Measurements from ENCODE around the gene ABR.
"Not testable (repeated sequence)": the region's sequence is repeated elsewhere in the genome, so short reads cannot be mapped to it uniquely, and the experiment has no call there.

The ABR gene

GRCh38 chr17:983921-984320, 195.9 kb downstream of the ABR start:
- no peak for DNase-seq (ENCODE audit: low read depth, low spot score)

DNA sequence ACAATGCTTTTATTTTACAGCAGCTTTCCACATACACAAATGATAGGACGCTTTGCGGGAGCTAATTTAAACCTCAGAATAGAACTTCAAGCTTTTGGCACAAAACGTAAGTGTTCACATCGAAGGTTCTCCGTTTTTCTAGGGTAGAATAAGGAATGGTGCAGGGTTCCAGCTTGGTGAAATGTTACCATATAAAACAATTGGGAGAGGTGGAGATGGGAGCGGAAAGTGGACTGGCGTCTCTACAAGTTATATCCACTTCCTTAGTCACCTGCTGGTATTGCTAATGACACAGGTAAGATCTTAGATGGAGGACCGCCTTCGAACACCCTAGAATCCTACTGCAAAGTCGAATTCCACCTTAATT, 198.5 kb downstream of the ABR start:
- no peak for DNase-seq (ENCODE audit: low read depth, low spot score)

DNA sequence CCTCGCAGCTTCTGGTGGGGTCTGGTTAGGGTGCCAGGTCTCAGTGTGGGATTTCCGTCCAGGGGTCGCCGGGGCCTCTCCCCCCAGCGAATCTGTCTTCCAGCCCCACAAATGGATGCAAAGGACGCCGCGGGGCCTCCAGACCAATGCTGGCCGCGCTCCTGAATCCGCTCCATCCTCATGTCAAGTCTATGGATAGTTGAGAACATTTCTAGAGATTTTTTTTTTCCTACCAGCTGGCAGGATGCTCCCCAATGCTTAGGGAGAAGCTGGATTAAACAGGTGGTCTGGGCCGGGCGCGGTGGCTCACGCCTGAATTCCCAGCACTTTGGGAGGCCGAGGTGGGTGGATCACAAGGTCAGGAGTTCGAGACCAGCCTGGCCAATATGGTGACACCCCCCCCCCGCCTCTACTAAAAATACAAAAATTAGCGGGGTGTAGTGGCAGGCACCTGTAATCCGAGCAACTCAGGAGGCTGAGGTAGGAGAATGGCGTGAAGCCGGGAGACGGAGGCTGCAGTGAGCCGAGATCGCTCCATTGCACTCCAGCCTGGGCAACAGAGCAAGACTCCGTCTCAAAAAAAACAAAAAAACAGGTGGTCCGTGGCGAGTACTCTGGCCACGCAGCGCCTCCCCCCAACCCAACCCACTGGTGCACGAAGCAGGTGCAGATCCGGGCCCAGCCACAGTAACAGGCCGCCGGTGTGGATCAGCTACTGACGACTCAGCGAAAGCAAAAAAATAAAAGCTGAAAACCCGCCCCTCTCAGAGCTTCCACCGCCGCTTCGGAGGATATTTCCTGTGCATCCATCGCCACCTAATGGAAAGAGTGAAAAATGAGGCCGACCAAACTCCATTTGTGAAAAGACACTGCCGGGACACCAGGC, 199.1 kb downstream of the ABR start:
- DNase-seq (ENCODE audit: low read depth, low spot score): no peak

- DNase-seq (ENCODE audit: low read depth, low spot score): no peak
Observed at GRCh38 chr17:979539-980405, 200.0 kb downstream of the ABR start, which contains the start of gene NXN. NXN (minus strand) TSS chr17:979776.

DNA sequence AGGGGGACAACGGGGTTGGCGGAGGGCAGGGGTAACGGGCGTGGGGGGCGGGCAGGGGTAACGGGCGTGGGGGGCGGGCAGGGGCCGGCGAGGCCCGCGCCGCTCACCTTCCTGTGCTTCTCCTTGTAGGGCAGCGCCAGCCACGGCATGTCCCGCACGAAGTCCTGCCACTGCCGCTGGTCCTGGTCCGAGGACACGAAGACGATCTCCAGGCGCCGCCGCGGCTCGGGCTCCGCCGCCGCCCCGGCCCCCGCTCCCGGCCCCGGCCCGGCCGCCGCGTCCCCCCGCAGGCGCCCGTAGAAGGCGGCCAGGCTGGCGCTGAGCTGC, 200.6 kb downstream of the ABR start:
- DNase-seq (ENCODE audit: low read depth, low spot score): no peak

- no peak for DNase-seq (ENCODE audit: low read depth, low spot score)
Observed at GRCh38 chr17:978103-979093, 201.4 kb downstream of the ABR start.

DNA sequence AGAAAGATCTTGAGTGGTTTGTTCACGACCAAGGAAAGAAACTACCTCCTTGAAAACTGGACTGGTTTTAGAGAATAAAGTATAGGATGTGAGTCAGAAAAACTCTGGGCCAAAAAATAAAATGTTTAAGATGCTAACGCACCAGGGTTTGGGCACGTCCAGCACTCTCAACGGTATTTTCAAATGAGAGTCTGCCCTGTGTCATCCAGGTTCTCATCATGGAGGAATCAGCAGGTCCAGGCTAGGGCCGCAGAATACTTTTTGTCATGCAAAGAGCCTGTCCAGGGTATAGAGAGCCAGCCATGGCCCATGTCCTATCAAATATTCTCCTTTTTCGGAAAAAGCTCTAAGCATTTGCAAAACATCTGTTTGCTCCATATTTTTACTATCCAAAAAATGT, 202.6 kb downstream of the ABR start:
- DNase-seq (ENCODE audit: low read depth, low spot score): no peak

DNA sequence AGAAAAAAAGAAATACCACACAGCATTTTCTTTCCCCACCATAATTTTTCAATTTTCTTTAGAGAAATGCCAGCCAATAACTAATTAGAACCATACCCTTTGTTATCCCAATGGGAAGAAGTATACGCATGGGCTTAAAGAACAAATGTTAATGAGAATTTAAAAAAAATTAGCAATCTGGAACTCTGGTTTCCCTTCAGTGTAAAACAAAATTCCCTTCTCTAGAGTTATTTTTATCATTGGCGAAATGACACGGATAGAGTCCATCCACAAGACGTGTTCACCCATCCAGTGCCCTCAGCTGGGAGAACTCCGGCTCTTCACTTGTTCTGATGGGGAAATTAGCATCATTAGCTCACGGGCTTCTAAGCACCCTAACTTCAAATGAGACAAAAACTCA, 203.5 kb downstream of the ABR start:
- no peak for DNase-seq (ENCODE audit: low read depth, low spot score)

DNA sequence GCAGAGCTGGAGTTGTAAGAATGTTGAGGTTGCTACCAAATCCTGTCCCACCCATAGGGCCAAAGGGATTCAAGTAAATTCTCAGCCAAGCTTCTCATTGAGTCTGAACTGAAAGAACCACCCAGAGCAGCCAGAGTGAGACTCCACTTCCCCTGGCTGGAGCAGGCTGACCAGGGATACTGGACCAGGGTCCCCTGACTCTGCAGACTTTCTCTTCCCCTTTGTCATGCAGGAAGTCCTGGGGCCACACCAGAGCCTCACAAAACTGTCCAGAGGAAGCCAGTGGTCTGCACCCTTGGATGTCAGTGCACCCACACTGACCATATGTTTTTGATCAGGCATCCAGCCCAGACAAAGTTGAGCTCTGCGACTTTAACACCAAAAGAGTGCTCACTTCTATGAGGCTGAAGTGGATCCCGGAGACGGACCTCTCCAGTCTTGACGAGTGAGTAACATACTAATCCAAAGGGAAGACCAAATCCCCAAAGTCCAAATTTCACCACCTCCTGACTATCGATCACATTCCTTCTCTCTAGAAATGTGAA, 204.3 kb downstream of the ABR start:
- no peak for DNase-seq (ENCODE audit: low read depth, low spot score)

GRCh38 chr17:974778-975177, 205.0 kb downstream of the ABR start:
- not testable (repeated sequence) for DNase-seq (ENCODE audit: low read depth, low spot score)

- no peak for DNase-seq (ENCODE audit: low read depth, low spot score)
Observed at GRCh38 chr17:973053-973452, 206.7 kb downstream of the ABR start.

GRCh38 chr17:971861-972260, 207.9 kb downstream of the ABR start:
- not testable (repeated sequence) for DNase-seq (ENCODE audit: low read depth, low spot score)

DNA sequence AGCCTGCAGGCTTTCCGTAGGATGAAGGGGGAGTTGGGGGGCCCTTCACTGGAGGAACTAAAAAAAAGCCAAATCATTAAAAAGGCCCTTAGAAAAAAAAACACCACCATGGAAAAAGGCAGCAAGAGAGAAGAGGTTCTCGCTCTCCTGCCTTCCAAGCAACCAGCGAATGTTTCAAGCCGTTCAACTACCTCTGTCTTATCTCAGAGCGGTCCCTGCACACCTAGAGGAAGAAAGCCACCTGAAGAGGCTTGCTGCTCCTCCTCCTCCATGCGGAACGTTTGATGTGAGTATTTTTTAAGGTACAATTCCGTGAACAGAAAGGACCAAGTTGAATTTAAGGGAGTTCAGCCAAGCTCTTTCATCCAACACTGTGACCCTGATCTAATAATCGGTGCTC, 209.4 kb downstream of the ABR start:
- DNase-seq (ENCODE audit: low read depth, low spot score): no peak

GRCh38 chr17:969811-970355, 209.9 kb downstream of the ABR start:
- DNase-seq (ENCODE audit: low read depth, low spot score): no peak

DNA sequence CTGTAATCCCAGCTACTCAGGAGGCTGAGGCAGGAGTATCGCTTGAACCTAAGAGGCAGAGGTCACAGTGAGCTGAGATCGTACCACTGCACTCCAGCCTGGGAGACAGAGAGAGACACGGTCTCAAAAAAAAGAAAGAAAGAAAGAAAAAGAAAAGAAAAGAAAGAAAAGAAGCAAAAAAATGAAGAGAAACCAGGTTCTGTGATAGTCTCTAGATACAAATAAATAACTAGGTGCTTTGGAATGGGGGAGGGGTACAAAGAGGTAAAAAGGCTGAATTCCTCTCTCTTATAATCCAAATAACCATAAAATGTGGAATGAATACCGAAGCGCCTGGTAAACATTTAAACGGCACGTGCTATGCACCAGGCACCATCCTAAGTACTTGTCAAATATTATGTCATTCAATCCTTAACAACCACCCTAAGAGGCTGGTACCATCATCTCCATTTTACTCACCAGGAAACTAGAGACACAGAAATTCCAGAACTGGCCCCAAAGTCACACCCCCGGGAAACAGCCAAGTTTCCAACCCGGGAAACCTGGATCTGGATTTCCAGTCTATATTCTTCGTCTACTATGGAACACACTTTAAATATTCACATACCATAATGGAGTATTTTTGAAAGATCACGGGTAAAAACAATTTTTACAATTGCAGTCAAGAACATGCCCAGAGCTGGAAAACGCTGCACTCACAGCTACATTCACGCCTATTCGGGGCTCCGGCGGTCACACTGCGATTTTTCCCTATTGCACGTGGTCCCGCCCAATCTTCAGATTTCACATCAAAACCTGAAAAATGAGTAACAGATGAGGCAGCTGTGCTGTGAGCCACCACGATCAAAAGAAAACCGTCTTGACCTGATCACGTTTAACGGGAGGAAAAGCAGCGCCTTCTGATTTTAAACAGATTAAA, 210.7 kb downstream of the ABR start:
- DNase-seq (ENCODE audit: low read depth, low spot score): no peak

DNA sequence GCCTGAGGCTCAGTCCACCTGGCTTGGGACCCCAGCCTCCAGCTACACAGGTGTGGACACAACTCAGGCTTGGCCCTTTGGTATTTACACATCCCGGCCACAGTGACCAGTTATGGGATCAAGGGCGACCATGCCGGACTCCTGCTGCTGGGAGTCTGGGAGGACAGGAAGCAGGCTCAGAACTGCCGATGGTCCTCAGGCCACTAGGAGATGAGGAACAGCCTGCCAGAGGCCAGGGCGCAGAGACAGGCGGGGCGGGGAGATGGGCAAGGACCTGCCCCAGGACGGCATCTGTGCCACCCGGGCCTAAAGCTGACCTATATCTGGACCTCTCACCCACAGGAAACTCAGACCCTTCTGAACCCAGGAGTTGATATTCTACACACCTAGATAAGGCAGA, 212.7 kb downstream of the ABR start:
- no peak for DNase-seq (ENCODE audit: low read depth, low spot score)

DNA sequence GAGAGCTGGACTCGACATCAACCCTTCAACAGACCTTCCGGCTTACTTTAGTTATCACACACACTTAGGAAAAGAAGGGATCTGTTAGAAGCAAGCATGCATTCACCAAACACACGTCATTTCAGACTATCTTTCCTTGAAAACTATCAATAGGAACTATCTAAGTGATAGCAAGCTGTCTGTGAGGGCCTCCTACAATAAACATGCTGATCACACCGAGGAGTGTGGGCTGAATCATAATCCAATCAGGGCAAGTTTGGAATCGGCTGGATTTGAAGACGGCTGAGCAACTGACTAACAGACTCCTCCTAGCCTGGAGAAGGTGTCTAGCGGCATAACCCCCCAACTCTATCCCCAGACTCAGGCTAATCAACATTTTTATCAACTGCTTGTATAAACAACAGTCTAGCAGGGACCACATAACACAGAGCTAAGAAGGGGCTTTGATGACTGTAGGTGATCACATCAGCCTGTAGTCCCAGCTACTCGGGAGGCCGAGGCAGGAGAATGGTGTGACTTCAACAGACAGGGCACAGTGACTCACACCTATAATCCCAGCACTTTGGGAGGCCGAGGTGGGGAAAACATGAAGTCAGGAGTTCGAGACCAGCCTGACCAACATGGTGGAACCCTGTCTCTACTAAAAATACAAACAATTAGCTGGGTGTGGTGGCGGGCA, 214.3 kb downstream of the ABR start:
- DNase-seq (ENCODE audit: low read depth, low spot score): no peak

DNA sequence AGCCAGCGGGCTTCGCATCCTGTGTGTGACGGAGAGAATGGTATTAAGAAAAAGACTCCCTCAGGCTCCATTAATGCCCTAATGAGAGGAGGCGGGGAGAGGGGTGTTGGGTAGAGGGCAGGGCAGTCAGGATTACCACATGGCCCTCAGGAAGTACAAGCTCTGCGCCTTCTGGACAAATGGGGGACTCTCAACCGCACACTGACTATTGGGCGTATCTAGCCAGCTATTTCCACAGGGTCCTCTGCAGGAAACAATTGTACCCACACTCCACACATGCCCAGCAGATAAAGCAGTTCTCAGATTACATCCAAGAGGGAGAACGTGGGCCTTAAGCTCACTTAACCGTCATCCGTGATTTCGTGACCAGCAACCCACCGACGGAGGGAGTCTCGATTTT, 214.9 kb downstream of the ABR start:
- DNase-seq (ENCODE audit: low read depth, low spot score): no peak

GRCh38 chr17:962670-963069, 217.1 kb downstream of the ABR start:
- DNase-seq (ENCODE audit: low read depth, low spot score): no peak
